Stomach (tissue), 9 donors: ENCODE measurements around the gene LRRC71. TPM values are rescaled to one million over a fixed set of nuclear protein-coding genes. Genes with fewer than 3 reads are reported as not detected.

ENCODE experiments used
- DNase-seq, 2 donors: peaks; one replicate each; pipeline versions ENCODE4 v3.0.0 to v3.0.0-alpha.2; 2013 to 2019
- H3K27ac ChIP-seq, 5 donors: fragments of 200-600 bp in 4 of 5; sonication (generic) in 4 of 5; one replicate each; pipeline ENCODE4 v1.5.1; 2013 to 2019; ENCODE audit warnings: mild to moderate bottlenecking in 1 of 5, moderate library complexity in 1 of 5
- H3K27me3 ChIP-seq, 3 donors: fragments of 200-600 bp; sonication (generic); one replicate each; pipeline ENCODE4 v1.5.1; 2017 to 2019; ENCODE audit warnings: mixed run types in 1 of 3
- H3K36me3 ChIP-seq, 4 donors: fragments of 200-600 bp; sonication (generic); 1 replicate in 3 of 4; 2 replicates in 1 of 4; pipeline ENCODE4 v1.5.1; 2016 to 2019
- H3K4me1 ChIP-seq, 4 donors: fragments of 200-600 bp; sonication (generic); one replicate each; pipeline ENCODE4 v1.5.1; 2016 to 2019
- H3K4me3 ChIP-seq, 4 donors: fragments of 200-600 bp; sonication (generic) in 3 of 4; one replicate each; pipeline ENCODE4 v1.5.1; 2016 to 2019; ENCODE audit warnings: mild to moderate bottlenecking in 1 of 4
- H3K9me3 ChIP-seq, 4 donors: fragments of 200-600 bp; sonication (generic); one replicate each; pipeline ENCODE4 v1.5.1; 2016 to 2019
- EP300 ChIP-seq: sonication (generic); formaldehyde crosslinking; IDR thresholded peaks from one replicate; pipeline ENCODE4 v1.6.1; 2017; ENCODE audit warnings: antibody characterized with exemption
- POLR2A ChIP-seq, 4 donors: fragments of 450-650 bp; IDR thresholded peaks; one replicate each; pipeline ENCODE4 v1.6.1; 2016; ENCODE audit warnings: antibody characterized with exemption in 4 of 4, control low read depth in 2 of 4, mild to moderate bottlenecking in 1 of 4, moderate library complexity in 1 of 4
- POLR2AphosphoS5 ChIP-seq, 3 donors: sonication (generic); formaldehyde crosslinking; IDR thresholded peaks; one replicate each; pipeline ENCODE4 v1.6.1; 2016; ENCODE audit warnings: antibody characterized with exemption in 3 of 3
- WGBS, 5 donors: extraction: QIAGEN DNeasy Blood & Tissue Kit in 3 of 5; methylation state at CpG; one replicate each; pipeline versions ENCODE4 v1.1.5 to v1.1.7; 2013 to 2018; 5-methylcytosine and 5-hydroxymethylcytosine counted together
- intact Hi-C: fragments of 100-400 bp; cut with DNase I; formaldehyde crosslinking; loops from one replicate; pipeline ENCODE4 v1.15.1; 2023; ENCODE audit warnings: low total_unique reads
- polyA plus RNA-seq, 3 donors: library from polyadenylated mRNA; stranded (reverse); fragments of 200-250 nt; gene quantifications; one replicate each; pipeline ENCODE4 v1.2.3, GENCODE V29; 2013
- total RNA-seq, 5 donors: library from RNA; depleted of rRNA; stranded (reverse); fragments of >200 nt; gene quantifications; one replicate each; pipeline versions ENCODE4 v1.1.0 to v1.2.3, GENCODE V29; 2014 to 2016
- TF ChIP-seq, protein P1 (sequence below), 7 experiments: fragments of 450-650 bp in 4 of 7; fragments of 200-600 bp in 3 of 7; sonication (generic) in 3 of 7; IDR thresholded peaks; one replicate each; pipeline ENCODE4 v1.5.1; 2016 to 2019; ENCODE audit warnings: antibody characterized with exemption in 7 of 7, control low read depth in 2 of 7, mild to moderate bottlenecking in 1 of 7
- donor health status: healthy with polysubstance abuse.
- donor health status: Bipolar disorder and iron deficiency.
- donor health status: healthy.

The LRRC71 gene
- total and polyA plus RNA-seq, 8 donors, result 0.61 to 2.2 TPM; not detected in 6

DNA sequence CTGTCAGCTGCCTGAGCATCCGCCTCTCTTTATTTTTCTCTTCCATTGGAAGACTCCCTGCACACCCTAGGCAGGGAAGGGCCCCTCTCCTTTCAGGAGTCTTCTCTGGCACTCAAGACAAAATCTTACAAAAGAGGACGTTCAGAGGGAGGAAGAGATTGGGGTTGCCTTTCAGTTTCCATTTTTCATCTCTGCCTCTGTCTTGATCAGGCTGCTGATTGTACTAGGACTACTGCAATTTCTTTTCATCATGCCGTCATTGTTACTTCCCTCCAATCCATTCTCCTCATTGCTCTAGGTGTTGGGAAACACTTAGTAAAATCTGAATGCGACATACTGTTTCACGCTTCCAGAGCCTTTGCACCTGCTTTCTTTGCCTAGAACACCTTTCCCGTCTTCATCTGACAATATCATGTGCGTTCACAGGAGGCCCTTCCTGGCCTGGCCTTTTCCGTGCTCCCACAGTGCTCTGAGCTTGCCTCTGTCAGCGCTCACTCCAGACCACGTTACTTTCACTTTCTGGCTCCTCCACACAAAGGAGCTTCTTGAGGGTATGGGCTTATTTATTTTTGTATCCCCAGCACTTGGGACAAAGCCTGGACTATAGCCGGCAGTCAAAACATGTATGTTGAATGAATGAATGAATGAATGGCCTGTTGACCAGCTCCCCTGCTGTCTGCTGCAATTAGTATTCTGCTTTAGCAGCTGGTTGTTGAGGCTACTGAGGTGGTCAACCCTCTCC, 10.9 kb downstream of the LRRC71 start:
- WGBS, 5 donors, result 38 to 52% (median 41%) methylated on average over 11 of the region's 11 CpGs
- H3K4me3 ChIP-seq, result peak overlapping the region in 1 of 4 donors; percentile 17
- H3K9me3 ChIP-seq, result no peaks in the 10 kb centered on the region

DNA sequence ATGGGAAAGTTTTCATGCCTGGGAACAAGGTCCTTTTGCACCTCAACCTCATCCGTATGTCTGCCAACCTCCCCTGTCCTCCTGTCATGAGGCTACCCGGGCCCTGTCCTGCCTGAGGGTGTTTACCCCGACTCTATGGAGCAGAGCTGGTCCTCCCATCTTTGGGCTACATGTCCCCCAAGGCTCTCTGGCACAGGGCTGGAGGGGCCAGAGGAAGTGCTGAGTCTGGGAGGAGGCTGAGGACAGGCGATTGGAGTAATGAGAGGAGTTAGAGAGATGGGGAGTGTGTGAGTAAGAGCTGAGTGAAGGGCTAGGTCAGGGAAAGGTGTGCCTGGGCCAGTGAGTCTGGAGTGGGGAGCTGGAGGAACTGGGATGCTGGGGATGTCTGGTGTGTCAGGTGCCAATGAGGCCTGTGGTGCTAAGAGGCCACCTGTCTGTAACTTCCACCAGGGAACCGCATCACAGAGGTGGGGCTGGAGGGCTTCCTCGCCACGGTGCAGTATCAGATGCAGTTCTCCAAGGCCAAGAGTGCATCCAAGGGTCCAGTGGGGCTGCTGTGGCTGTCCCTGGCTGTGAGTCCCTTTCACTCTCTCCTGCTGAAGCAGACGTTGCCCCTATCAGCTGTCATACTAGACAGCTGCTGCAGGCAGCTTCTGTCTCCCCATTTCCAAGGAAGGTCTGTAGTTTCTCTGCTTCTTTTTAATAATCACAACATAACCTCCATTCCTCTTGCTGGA, 11.7 kb downstream of the LRRC71 start:
- no peak for DNase-seq
- no peaks in the 10 kb centered on the region for H3K9me3 ChIP-seq
- H3K36me3 ChIP-seq, result peaks cover 0 to 27% (median 22%) of the 10 kb centered on the region in 4 donors
- 47 to 63% (median 59%) methylated on average over 8 of the region's 8 CpGs for WGBS, 5 donors
- TF ChIP-seq POLR2A (IDR thresholded peaks at IDR 0.05) (no peak), POLR2AphosphoS5 (IDR thresholded peaks at IDR 0.05) (no peak), EP300 (no peak)
- TF ChIP-seq, protein P1, sequence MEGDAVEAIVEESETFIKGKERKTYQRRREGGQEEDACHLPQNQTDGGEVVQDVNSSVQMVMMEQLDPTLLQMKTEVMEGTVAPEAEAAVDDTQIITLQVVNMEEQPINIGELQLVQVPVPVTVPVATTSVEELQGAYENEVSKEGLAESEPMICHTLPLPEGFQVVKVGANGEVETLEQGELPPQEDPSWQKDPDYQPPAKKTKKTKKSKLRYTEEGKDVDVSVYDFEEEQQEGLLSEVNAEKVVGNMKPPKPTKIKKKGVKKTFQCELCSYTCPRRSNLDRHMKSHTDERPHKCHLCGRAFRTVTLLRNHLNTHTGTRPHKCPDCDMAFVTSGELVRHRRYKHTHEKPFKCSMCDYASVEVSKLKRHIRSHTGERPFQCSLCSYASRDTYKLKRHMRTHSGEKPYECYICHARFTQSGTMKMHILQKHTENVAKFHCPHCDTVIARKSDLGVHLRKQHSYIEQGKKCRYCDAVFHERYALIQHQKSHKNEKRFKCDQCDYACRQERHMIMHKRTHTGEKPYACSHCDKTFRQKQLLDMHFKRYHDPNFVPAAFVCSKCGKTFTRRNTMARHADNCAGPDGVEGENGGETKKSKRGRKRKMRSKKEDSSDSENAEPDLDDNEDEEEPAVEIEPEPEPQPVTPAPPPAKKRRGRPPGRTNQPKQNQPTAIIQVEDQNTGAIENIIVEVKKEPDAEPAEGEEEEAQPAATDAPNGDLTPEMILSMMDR (IDR thresholded peaks at IDR 0.05), result no peak
- intact Hi-C loops, result no loop called here
- peaks cover 6 to 35% (median 25%) of the 10 kb centered on the region in 3 donors for H3K27me3 ChIP-seq
- peak overlapping the region in 1 of 4 donors; percentile 17 for H3K4me3 ChIP-seq
- H3K27ac ChIP-seq, result no peak overlapping the region
- H3K4me1 ChIP-seq, result peaks cover 9 to 23% (median 17%) of the 10 kb centered on the region in 4 donors

More for the DNA sequence above, 10.9 kb downstream of the LRRC71 start:
- H3K27me3 ChIP-seq, result peaks cover 9 to 43% (median 33%) of the 10 kb centered on the region in 3 donors
- intact Hi-C loops, result no loop called here
- no peak for DNase-seq
- H3K4me1 ChIP-seq, result peaks cover 9 to 26% (median 19%) of the 10 kb centered on the region in 4 donors
- peaks cover 0 to 19% (median 15%) of the 10 kb centered on the region in 4 donors for H3K36me3 ChIP-seq
- TF ChIP-seq POLR2AphosphoS5 (IDR thresholded peaks at IDR 0.05), result no peak
- no peak for TF ChIP-seq EP300
- TF ChIP-seq, protein P1 (IDR thresholded peaks at IDR 0.05), result no peak
- no peak for TF ChIP-seq POLR2A (IDR thresholded peaks at IDR 0.05)
- H3K27ac ChIP-seq, result no peak overlapping the region

DNA sequence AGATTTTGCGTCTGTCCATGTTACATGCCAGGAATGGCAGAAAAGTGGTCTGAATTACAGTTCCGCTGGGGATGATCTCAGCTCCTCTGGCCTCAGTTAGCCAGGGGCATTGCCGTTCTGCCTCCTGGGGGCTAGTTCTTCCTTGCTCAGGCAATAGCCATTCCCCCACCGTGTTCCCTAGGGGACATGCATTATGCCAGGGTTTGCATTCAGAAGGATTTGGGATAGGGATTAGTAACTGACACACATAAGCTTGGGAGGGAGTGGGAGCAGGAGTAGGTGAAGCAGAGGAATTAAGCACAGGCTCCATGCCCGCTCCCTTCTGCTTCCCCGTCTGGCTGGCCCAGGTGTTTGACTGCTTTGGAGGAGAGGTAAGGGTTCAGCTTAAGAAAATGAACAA, 12.7 kb downstream of the LRRC71 start:
- no peak overlapping the region for H3K27ac ChIP-seq
- H3K27me3 ChIP-seq, result peaks cover 0 to 25% (median 15%) of the 10 kb centered on the region in 3 donors
- H3K4me1 ChIP-seq, result peaks cover 0 to 13% (median 7%) of the 10 kb centered on the region in 4 donors
- peaks cover 0 to 37% (median 32%) of the 10 kb centered on the region in 4 donors for H3K36me3 ChIP-seq
- H3K9me3 ChIP-seq, result no peaks in the 10 kb centered on the region
- 77 to 82% (median 81%) methylated on average over 6 of the region's 6 CpGs for whole genome bisulfite sequencing, 5 donors
- DNase-seq, result no peak
- H3K4me3 ChIP-seq, result no peak overlapping the region
- intact Hi-C loops, result no loop called here
- no peak for TF ChIP-seq POLR2AphosphoS5 (IDR thresholded peaks at IDR 0.05)
- no peak for TF ChIP-seq POLR2A (IDR thresholded peaks at IDR 0.05)
- TF ChIP-seq, protein P1 (IDR thresholded peaks at IDR 0.05), result no peak
- no peak for TF ChIP-seq EP300

DNA sequence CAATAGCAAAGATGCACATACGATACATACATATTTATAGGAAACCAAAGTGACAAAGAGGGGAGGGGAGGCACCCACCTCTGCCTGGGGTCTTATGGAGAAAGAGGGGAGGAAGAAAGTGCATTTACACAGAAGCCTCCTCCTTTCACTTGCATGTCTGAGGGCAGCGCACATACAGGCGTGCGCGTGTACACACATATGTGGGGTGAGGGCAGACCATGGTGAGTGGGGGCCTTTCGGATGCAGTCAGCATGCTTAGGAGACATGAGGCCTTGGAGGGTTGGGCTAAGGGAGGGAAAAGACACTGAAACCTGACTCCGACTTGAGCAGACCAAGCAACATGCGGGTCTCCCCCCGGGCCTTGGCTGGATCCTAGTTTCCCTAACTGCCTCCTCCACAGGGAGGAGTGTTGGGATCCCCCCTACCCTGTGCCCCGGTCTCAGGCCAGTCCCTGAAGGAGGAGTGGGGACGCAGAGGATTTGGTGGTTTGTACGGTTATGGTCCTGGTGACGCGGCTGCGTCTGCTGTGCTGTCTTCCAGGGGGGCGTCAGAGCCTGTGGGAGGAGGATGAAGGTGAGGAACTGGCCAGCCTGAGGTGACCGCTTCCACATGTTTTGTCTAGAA, 15.2 kb downstream of the LRRC71 start:
- intact Hi-C loops, result no loop called here
- 87 to 97% (median 90%) methylated on average over 15 to 17 of the region's 17 CpGs for WGBS, 5 donors
- Histone ChIP-seq H3K27ac (no peak overlapping the region), H3K9me3 (no peaks in the 10 kb centered on the region), H3K4me3 (no peak overlapping the region), H3K4me1 (peaks cover 0 to 13% (median 7%) of the 10 kb centered on the region in 4 donors), H3K36me3 (peaks cover 15 to 61% (median 57%) of the 10 kb centered on the region in 4 donors), H3K27me3 (peaks cover 0 to 4% (median 0%) of the 10 kb centered on the region in 3 donors)
- TF ChIP-seq EP300 (no peak), POLR2AphosphoS5 (IDR thresholded peaks at IDR 0.05) (no peak), POLR2A (IDR thresholded peaks at IDR 0.05) (no peak)
- TF ChIP-seq, protein P1 (IDR thresholded peaks at IDR 0.05), result no peak
- DNase-seq, result no peak
